ENCODE results near the gene LMNB1.

DNA sequence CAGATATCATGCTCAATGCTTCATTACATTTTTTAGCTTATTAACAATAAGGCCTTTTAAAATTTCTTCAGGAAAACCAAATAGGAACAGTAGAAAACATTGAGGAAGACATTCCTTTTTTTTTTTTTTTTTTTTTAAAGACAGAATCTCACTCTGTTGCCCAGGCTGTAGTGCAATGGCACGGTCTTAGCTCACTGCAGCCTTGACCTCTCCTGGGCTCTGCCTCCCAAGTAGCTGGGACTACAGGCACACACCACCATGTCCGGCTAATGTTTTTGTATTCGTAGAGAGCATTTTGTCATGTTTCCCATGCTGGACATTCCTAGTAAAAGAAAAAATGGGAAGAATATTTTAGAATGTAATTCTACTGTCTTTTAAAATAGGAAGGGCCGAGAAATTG lies 60.3 kb downstream of the LMNB1 start:
- TF ChIP-seq, protein P1, sequence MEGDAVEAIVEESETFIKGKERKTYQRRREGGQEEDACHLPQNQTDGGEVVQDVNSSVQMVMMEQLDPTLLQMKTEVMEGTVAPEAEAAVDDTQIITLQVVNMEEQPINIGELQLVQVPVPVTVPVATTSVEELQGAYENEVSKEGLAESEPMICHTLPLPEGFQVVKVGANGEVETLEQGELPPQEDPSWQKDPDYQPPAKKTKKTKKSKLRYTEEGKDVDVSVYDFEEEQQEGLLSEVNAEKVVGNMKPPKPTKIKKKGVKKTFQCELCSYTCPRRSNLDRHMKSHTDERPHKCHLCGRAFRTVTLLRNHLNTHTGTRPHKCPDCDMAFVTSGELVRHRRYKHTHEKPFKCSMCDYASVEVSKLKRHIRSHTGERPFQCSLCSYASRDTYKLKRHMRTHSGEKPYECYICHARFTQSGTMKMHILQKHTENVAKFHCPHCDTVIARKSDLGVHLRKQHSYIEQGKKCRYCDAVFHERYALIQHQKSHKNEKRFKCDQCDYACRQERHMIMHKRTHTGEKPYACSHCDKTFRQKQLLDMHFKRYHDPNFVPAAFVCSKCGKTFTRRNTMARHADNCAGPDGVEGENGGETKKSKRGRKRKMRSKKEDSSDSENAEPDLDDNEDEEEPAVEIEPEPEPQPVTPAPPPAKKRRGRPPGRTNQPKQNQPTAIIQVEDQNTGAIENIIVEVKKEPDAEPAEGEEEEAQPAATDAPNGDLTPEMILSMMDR (IDR thresholded peaks at IDR 0.05), result no peak
- TF ChIP-seq POLR2A (IDR thresholded peaks at IDR 0.05), result no peak
